Panc1 (cell line): Measurements from ENCODE around the gene EIF4E3. TPM values are rescaled to one million over a fixed set of nuclear protein-coding genes. Genes with fewer than 3 reads are reported as not detected.

Experiments used
- ATAC-seq: fragments of 200-7000 bp; cut with Tn5 transposase; 2 replicates; pipeline ENCODE4 v1.9.1; 2020; ENCODE audit warnings: mild to moderate bottlenecking, moderate library complexity
- BruUV-seq: library from RNA; stranded (reverse); fragments of 400-500 nt; replicated peaks from 2 replicates; lab custom pipeline; 2021; lab: Mats Ljungman, UMichigan
- CTCF ChIA-PET: fragments of 300-600 bp; sonication (Branson Sonifier 250); formaldehyde crosslinking; loops from one replicate; lab custom pipeline; 2022; ENCODE audit warnings: antibody characterized with exemption; lab: Charles Lee
- POLR2A ChIA-PET: fragments of 300-600 bp; sonication (Branson Sonifier 250); formaldehyde crosslinking; loops from one replicate; lab custom pipeline; 2022; ENCODE audit warnings: antibody characterized with exemption; lab: Charles Lee
- DNase-seq: peaks from one replicate; pipeline ENCODE4 v3.0.0-alpha.2; 2010; ENCODE audit warnings: low read depth, low spot score
- H3K27ac ChIP-seq: 2 replicates; pipeline ENCODE4 v1.5.1; 2011; ENCODE audit warnings: mild to moderate bottlenecking, low read length, inconsistent platforms
- H3K27me3 ChIP-seq: fragments of 200-500 bp; sonication (Bioruptor generic); 2 replicates; pipeline ENCODE4 v1.6.0; 2014; ENCODE audit warnings: low read length, inconsistent platforms; ENCODE audit not compliant: control insufficient read depth, insufficient read depth
- H3K36me3 ChIP-seq: fragments of 200-500 bp; sonication (Bioruptor generic); 2 replicates; pipeline ENCODE4 v1.5.1; 2014; ENCODE audit warnings: inconsistent platforms, mild to moderate bottlenecking, low read length, moderate library complexity; ENCODE audit not compliant: control insufficient read depth, insufficient read depth
- H3K4me1 ChIP-seq: 2 replicates; pipeline ENCODE4 v1.5.1; 2011; ENCODE audit warnings: inconsistent platforms, mild to moderate bottlenecking, low read length, moderate library complexity; ENCODE audit not compliant: control insufficient read depth, insufficient read depth
- H3K4me3 ChIP-seq, 2 experiments: 2 replicates each; pipeline ENCODE4 v1.5.1; 2011 to 2012; ENCODE audit warnings: low read depth in 2 of 2, low read length in 2 of 2, mild to moderate bottlenecking in 2 of 2, inconsistent platforms in 1 of 2, moderate library complexity in 1 of 2
- H3K9me3 ChIP-seq: fragments of 200-500 bp; sonication (Bioruptor generic); 2 replicates; pipeline ENCODE4 v1.5.1; 2014; ENCODE audit warnings: low read depth, mild to moderate bottlenecking, inconsistent platforms, low read length, moderate library complexity; ENCODE audit not compliant: control insufficient read depth, insufficient read depth
- CTCF ChIP-seq: fragments of 450-650 bp; IDR thresholded peaks from 2 replicates; pipeline ENCODE4 v1.5.1; 2017; ENCODE audit warnings: mild to moderate bottlenecking
- POLR2AphosphoS5 ChIP-seq: IDR thresholded peaks from 2 replicates; pipeline ENCODE4 v1.6.1; 2012; ENCODE audit warnings: mild to moderate bottlenecking, low read depth, low read length, moderate library complexity
- REST ChIP-seq, 2 experiments: IDR thresholded peaks; 2 replicates each; pipeline ENCODE4 v1.6.1; 2011 to 2012; ENCODE audit warnings: low read depth in 2 of 2, control low read depth in 1 of 2, low read length in 1 of 2, mild to moderate bottlenecking in 1 of 2, moderate library complexity in 1 of 2; ENCODE audit not compliant: insufficient read depth in 1 of 2
- SIN3A ChIP-seq: IDR thresholded peaks from 2 replicates; pipeline ENCODE4 v1.6.1; 2012; ENCODE audit warnings: low read depth, mild to moderate bottlenecking, low read length, moderate library complexity, borderline replicate concordance; ENCODE audit not compliant: insufficient read depth
- TCF7L2 ChIP-seq: IDR thresholded peaks from 2 replicates; pipeline ENCODE4 v1.6.1; 2011; ENCODE audit warnings: mild to moderate bottlenecking, low read depth, low read length, inconsistent platforms
- in situ Hi-C: cut with HindIII; loops from 2 replicates; pipeline ENCODE4 v1.10.0; 2016; ENCODE audit warnings: low sequenced_read_pairs, low pct_unique_long_range_greater_than_20kb
- intact Hi-C: fragments of 100-400 bp; cut with micrococcal nuclease; formaldehyde crosslinking; loops from one replicate; pipeline ENCODE4 v1.10.0; 2022; ENCODE audit not compliant: unreplicated experiment
- total RNA-seq: library from RNA; stranded (reverse); gene quantifications from one replicate; pipeline ENCODE4 v1.2.1, GENCODE V29; 2021; ENCODE audit not compliant: unreplicated experiment

Gene EIF4E3
- total RNA-seq, 1 experiment from 2014 or later: 0.39 TPM

GRCh38 chr3:71758091-71758490 lies 32.9 kb upstream of the EIF4E3 start:
- Histone ChIP-seq H3K27ac (no peak overlapping the region), H3K9me3 (no peaks in the 10 kb centered on the region), H3K4me1 (no peaks in the 10 kb centered on the region), H3K4me3 (no peak overlapping the region), H3K27me3 (no peaks in the 10 kb centered on the region), H3K36me3 (no peaks in the 10 kb centered on the region)
- no peak for TF ChIP-seq TCF7L2
- TF ChIP-seq REST (IDR thresholded peaks at IDR 0.05; ENCODE audit: insufficient read depth in 1 of 2, low read depth in 2 of 2, low read length in 1 of 2): no peak
- TF ChIP-seq CTCF: no peak
- TF ChIP-seq POLR2AphosphoS5: no peak
- TF ChIP-seq SIN3A: no peak
- CTCF ChIA-PET: no interaction called here
- POLR2A ChIA-PET: no interaction called here
- intact Hi-C loops: no loop called here
- in situ Hi-C loops: no loop called here
- DNase-seq (no peak), ATAC-seq (no peak)
- no TSS peak for BruUV-seq

GRCh38 chr3:71754610-71755253 lies 29.5 kb upstream of the EIF4E3 start:
- H3K4me1 ChIP-seq: no peaks in the 10 kb centered on the region
- no peaks in the 10 kb centered on the region for H3K36me3 ChIP-seq
- ChIA-PET CTCF (no interaction called here), POLR2A (no interaction called here)
- BruUV-seq: no TSS peak
- ATAC-seq (no peak), DNase-seq (no peak)
- in situ Hi-C loops (no loop called here), intact Hi-C loops (no loop called here)
- H3K27ac ChIP-seq: no peak overlapping the region
- H3K27me3 ChIP-seq: no peaks in the 10 kb centered on the region
- H3K4me3 ChIP-seq: no peak overlapping the region
- no peak for TF ChIP-seq REST (IDR thresholded peaks at IDR 0.05; ENCODE audit: insufficient read depth in 1 of 2, low read depth in 2 of 2, low read length in 1 of 2)
- no peak for TF ChIP-seq POLR2AphosphoS5
- no peak for TF ChIP-seq CTCF
- no peaks in the 10 kb centered on the region for H3K9me3 ChIP-seq
